ENCODE results near the gene SERPINB6.
"Not testable (repeated sequence)": the region's sequence is repeated elsewhere in the genome, so short reads cannot be mapped to it uniquely, and the experiment has no call there.

The SERPINB6 gene

DNA sequence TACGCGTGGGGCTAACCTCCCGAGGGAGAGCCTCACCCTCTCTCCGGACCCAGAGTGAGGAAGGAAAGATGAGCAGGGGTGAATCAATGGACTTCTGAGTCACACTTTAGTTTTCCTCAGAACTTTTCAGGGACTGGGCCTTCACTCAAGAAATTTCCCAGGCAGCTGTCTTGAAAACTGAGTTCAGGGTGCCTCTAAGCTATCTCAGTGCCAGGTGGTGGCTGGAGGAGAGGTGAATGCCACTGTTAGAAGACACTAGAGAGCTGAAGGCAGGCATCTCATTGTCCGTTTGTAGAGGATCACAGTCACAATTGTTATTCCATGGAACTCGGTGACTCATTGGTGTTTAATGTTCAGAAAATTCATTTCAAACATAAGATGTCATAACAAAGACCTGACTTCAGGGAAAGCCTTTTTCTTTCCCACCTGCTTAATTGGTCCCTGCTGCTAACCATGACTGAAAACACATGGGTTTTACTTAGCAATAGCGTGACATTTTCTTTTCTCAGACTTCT, 5.3 kb upstream of the SERPINB6 start:
- ATAC-seq, result no peak

GRCh38 chr6:2976060-2976459, 4.7 kb upstream of the SERPINB6 start:
- peak in 1 of 2 donors; percentile 50 for ATAC-seq

GRCh38 chr6:2973676-2974075, 2.3 kb upstream of the SERPINB6 start:
- no peak for ATAC-seq

DNA sequence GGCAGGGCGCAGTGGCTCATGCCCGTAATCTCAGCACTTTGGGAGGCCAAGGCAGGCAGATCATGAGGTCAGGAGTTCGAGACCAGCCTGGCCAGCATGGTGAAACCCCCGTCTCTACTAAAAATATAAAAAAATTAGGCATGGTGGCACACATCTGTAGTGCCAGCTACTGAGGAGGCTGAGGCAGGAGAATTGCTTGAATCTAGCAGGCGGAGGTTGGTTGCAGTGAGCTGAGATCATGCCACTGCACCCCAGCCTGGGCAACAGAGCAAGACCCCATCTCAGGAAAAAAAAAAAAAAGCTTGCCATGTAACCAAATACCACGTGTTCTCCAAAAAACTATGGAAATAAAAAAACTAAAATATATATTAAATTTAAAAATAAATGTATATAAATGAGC, 1.8 kb upstream of the SERPINB6 start:
- ATAC-seq, result not testable (repeated sequence)

DNA sequence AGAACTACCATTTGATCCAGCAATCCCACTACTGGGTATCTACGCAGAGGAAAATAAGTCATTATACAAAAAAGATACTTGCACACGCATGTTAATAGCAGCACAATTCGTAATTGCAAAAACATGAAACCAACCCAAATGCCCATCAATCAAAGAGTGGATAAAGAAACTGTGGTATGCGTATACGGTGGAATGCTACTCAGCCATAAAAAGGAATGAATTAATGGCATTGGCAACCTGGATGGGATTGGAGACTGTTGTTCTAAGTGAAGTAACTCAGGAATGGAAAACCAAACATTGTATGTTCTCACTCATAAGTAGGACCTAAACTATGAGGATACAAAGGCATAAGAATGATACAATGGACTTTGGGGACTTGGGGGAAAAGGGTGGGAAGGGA, 1.3 kb upstream of the SERPINB6 start:
- not testable (repeated sequence) for ATAC-seq

DNA sequence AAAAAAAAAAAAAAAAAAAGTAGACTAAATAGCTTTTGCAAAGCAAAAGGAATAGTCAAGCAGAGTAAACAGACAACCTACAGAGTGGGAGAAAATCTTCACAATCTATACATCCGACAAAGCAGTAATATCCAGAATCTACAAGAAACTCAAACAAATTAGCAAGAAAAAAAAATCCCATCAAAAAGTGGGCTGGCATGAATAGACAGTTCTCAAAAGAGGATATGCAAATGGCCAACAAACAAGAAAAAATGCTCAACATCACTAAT, 786 bp upstream of the SERPINB6 start:
- ATAC-seq, result not testable (repeated sequence)

DNA sequence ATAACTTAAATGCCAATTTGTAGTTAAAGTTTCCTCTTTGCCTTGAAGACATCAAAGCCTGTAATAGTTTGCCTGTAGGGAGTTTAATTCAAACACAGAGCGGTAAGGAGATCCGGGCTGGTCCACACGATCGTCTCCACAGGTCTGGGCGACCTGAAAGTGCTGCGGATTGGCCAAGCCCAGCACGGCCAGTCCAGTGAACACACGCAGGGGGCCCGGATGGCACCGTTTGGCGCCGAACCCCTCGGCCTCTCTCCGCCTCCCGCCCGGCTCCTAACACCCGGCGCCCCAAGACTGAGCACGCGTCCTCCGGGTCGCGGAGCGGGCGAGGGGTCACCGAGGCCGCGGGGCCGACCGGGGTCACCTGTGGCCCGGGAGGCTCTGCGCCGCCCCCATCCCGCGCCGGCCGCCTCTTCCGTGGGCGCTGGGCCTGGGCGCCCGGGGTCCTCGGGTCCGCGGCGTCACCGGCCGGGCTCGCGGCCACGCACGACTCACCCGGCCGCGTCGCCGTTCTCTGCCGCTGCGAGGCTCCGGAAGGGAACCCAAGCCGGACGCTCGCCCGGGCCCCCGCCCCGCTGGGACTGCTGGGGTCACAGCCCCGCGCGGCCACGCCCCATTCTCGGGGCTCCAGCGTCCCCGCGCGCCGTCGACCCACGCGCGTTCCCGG, 481 bp downstream of the SERPINB6 start:
- ATAC-seq, result peak; percentile 63 to 65

DNA sequence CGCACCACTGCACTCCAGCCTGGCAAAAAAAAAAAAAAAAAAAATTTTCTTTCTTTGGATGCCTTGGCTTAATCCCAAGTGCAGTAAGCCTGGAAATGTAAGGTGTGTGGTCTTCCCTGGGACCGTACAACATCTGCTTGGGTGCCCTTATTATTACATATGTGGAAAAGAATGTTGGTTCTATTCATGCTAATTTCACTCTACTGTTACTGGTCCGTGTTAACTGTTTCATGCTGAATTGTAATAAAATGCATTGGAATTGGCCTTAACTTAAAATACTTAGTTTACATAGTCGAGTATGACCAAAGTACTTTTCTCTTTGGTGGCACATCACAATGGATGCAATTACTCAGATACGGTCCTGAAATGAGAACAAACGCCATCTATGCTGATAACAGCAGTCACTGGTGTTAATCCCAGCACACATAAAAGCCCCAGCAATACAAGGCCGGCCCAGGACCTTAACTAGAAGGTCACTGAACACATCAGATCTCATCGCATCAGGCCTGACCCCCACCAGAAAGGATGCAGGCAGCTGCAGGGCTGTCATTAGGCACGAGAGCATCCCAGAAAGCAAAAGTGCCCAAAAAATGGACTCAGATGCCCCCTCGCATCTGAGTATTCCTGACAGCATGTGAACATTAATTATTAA, 1.2 kb downstream of the SERPINB6 start:
- no peak for ATAC-seq

DNA sequence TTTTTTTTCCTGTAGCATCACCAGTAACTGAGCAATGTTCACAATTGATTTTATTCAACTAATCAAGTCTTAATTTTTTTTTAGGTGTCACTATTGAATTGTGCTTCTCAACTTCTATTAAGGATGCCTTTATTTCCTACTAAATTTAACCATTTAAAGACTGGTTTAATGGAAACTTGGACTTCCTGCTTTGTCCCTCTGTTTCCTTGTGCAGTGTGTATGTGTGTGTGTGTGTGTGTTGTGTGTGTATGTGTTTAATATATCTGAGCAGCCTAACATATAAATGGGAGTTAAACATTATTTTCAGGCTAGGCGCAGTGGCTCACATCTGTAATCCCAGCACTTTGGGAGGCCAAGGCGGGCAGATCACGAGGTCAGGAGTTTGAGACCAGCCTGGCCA, 1.8 kb downstream of the SERPINB6 start:
- ATAC-seq, result no peak

DNA sequence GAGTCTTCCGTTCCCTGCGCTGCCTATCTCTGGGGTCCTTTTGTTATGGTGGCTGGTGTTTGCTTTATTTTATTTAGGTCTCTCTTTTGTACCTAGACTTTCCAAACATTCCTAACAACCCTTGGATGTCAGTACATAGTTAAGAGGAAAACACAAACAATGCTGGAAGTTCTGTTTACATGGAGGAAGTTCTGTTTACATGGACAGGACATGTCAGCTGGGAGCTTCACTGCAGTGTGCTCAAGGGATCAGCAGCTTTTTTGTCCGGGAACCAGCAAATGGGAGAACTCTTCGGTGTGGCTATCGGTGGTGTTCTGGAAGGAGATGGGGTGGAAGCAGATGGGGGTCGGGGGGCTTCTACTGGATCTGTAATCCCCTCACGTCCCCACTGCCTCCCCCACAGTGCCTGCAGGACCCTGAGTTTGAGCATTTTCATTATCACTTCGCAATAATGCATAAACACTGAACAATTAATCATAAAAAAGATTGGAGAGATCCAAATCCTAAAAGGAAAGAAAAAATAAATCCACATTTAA, 2.7 kb downstream of the SERPINB6 start:
- ATAC-seq, result no peak

- ATAC-seq, result no peak
Measured at GRCh38 chr6:2967936-2968335, 3.4 kb downstream of the SERPINB6 start.

DNA sequence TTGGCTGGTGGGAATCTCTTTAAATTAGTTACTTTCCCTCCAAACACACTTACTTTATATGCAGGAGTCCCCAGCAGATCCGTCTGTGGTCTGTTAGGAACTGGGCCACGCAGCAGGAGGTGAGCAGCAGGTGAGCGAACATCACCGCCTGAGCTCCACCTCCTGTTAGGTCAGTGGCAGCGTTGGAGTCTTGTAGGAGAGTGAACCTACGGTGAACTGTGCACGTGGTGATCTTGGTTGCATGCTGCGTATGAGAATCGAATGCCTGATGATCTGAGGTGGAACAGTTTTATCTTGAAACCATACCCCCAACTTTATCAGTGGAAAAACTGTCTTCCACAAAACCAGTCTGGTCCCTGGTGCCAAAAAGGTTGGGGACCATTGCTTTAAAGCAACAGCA, 5.0 kb downstream of the SERPINB6 start:
- ATAC-seq, result no peak

- ATAC-seq, result no peak
Measured at GRCh38 chr6:2964793-2965505, 6.4 kb downstream of the SERPINB6 start.

- no peak for ATAC-seq
Measured at GRCh38 chr6:2963756-2964155, 7.6 kb downstream of the SERPINB6 start.

GRCh38 chr6:2962636-2963035, 8.7 kb downstream of the SERPINB6 start:
- no peak for ATAC-seq

- ATAC-seq, result no peak
Measured at GRCh38 chr6:2962004-2962403, 9.4 kb downstream of the SERPINB6 start.

DNA sequence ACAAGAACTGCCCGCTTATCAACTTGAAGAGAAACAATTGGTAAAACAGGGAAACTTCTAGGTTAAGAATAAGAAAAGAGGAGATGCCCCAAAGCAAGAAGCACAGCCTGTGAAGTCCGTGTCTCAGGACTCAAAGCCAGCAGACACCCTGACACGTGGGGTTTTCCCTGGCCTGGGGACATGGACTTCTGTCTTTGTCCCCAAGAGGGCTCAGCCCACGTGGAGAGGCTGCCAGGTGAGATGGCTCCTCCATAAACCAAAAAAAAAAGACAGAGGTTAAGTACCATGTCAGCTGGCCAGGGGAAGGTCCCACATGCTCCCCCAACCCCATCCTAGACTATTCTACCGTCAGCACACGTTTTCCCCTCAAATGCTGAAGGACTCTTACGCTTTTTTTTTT, 9.9 kb downstream of the SERPINB6 start:
- no peak for ATAC-seq

DNA sequence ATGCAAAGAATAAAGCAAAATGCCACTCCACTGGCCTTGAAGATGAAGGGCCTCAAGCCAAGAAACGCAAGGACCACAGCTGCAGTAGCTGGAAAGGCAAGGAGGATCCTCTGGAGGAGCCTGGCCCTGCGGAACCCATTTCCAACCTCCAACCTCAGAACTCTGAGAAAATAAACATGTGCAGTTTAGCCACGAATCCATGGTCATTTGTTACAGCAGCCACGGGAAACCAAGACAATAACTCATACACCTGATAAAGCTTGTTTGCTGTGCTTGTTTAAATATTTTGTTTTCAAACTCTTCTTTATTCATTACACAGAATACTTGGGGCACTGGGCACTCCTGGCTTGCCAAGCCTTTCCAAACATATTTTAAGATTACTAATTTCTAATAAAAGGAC, 10.4 kb downstream of the SERPINB6 start:
- no peak for ATAC-seq

DNA sequence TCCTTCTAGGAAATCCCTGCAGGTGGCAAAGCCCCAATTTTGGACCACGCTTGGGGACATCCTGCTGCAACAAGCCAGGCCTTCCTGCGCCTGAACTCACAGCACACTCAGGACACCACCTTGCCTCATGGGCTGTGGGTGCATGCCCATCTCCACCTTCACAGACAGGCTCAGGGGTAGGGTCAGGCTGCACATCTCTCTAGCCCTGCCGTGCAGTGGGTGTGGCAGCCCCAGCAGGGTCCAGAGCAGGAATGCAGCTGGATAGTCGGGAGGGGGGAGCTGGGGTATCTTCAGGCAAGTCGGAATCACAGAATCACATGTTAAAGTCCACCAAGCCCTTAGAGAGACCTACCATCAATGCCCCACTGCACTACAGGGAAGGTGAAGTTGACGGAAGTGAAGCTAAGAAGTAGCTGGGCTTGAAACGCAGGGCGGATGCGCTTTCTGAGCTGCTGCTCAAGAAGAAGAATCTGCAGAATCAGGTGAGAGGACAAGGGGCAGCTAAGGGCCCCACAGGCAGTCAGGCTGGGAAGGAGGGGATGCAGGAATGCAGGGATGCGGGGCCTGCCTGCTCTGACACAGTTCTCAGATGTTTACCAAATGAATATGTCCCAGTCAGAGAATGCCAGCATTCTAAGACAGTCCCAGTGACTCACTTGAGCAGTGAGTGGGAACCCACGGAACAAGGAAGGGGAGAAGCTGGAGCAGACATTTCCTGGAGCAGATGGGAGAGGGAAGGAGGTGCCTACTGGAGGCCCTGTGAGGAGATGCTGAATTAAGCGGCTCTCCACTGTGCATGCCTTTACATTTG, 11.3 kb downstream of the SERPINB6 start:
- ATAC-seq, result peak in 1 of 2 donors; percentile 13

DNA sequence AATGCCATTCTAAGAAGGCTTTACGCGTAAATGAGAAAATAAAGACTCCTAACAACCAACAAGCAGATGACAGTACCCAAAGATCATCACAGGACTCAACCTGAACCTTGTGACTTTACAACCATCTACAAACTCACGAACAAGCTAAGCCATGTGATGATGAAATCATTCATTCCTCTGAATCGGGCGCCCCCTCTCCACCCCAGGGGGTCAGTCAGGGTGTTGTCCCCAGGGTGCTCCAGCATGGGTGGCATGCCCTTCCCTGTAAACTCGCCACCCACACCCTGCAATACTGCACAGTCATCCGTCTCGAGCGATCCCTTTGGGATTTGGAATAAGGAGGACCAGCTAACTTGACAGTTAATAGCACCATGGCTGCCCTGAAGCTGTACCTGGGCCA, 12.6 kb downstream of the SERPINB6 start:
- no peak for ATAC-seq

DNA sequence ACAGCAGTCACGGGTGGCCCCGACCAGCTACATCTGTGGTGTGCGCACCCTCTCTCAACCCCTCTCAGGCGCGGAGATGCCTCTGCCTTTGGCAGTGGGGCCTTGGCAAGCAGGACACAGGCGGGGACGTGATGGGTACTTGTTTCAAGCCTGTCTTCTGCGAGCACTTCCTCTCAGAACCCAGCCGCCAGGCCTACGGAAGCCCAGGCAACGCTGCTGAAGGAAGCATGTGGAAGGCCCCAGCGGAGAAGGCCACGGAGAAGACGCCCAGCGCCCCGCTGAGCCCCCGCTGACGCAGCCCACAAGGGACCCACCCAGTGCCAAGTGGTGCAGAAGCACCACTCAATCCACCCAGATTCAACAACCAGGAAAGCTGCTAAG, 13.0 kb downstream of the SERPINB6 start:
- no peak for ATAC-seq

GRCh38 chr6:2957696-2958330, 13.6 kb downstream of the SERPINB6 start:
- ATAC-seq, result no peak
